SK-N-SH treated with all-trans-retinoic acid at 6 μM for 48 hours (cell line): ENCODE results near the gene SPATA22.

Experiments
- SNAI2 ChIP-seq: fragments of 250-450 bp; sonication (Bioruptor Pico); IDR thresholded peaks from 2 replicates; pipeline ENCODE4 v1.5.0; 2020; ENCODE audit warnings: mild to moderate bottlenecking, moderate library complexity
- ZC3H10 ChIP-seq: fragments of 250-450 bp; sonication (Bioruptor Pico); IDR thresholded peaks from 2 replicates; pipeline ENCODE4 v1.5.1; 2021; ENCODE audit warnings: mild to moderate bottlenecking, moderate library complexity
- ZFP3 ChIP-seq: fragments of 250-450 bp; sonication (Bioruptor Pico); IDR thresholded peaks from 2 replicates; pipeline ENCODE4 v1.5.0; 2020; ENCODE audit warnings: mild to moderate bottlenecking, moderate library complexity
- ZFP30 ChIP-seq: fragments of 450-650 bp; formaldehyde crosslinking; IDR thresholded peaks from 2 replicates; pipeline ENCODE4 v1.5.0; 2022; ENCODE audit warnings: mild to moderate bottlenecking, moderate library complexity
- TF ChIP-seq, protein P1 (sequence below): fragments of 250-450 bp; sonication (Bioruptor Pico); IDR thresholded peaks from 2 replicates; pipeline ENCODE4 v1.8.0; 2021; ENCODE audit warnings: low read depth, mild to moderate bottlenecking, moderate library complexity, borderline replicate concordance

- TF ChIP-seq, protein P1, sequence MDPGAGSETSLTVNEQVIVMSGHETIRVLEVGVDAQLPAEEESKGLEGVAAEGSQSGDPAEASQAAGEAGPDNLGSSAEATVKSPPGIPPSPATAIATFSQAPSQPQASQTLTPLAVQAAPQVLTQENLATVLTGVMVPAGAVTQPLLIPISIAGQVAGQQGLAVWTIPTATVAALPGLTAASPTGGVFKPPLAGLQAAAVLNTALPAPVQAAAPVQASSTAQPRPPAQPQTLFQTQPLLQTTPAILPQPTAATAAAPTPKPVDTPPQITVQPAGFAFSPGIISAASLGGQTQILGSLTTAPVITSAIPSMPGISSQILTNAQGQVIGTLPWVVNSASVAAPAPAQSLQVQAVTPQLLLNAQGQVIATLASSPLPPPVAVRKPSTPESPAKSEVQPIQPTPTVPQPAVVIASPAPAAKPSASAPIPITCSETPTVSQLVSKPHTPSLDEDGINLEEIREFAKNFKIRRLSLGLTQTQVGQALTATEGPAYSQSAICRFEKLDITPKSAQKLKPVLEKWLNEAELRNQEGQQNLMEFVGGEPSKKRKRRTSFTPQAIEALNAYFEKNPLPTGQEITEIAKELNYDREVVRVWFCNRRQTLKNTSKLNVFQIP (CRISPR knock-in tag), result no peak
- TF ChIP-seq SNAI2 (CRISPR knock-in tag) (no peak), ZC3H10 (CRISPR knock-in tag) (no peak), ZFP30 (CRISPR knock-in tag) (no peak), ZFP3 (CRISPR knock-in tag) (no peak)
Observed at GRCh38 chr17:3475251-3475685, 3.6 kb upstream of the SPATA22 start.
